ENCODE measurements around the gene GSTO1.
A peak's percentile ranks its signal among the peaks of the same experiment; 100 is the strongest.

The GSTO1 gene

DNA sequence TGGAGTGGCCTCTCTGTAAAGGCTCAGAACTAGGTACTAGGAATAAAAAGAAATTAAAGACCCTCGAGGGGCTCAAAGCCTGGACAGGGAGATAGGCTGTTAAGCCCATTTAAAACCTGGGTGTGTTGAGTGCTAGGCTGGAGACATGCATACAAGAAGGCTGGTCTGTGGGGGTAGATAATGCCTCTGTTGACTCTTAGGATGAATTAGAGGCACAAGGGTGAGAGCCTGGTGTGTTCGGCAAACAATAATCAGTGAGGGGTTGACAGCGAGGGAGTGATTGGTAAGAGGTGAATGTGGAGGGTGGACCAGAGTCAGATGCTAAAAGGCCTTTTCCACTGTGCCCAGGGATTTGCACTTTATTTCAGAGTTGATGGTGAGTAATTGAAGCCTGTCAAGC, 27.0 kb downstream of the GSTO1 start:
- in situ Hi-C loops (cut with HindIII; ENCODE audit: low sequenced_read_pairs) = no loop called here
- no peak overlapping the region for H3K4me3 ChIP-seq (ENCODE audit: low read depth, low read length)
- DNase-seq (ENCODE audit: low read depth, low spot score) = no peak
- TF ChIP-seq, protein P1, sequence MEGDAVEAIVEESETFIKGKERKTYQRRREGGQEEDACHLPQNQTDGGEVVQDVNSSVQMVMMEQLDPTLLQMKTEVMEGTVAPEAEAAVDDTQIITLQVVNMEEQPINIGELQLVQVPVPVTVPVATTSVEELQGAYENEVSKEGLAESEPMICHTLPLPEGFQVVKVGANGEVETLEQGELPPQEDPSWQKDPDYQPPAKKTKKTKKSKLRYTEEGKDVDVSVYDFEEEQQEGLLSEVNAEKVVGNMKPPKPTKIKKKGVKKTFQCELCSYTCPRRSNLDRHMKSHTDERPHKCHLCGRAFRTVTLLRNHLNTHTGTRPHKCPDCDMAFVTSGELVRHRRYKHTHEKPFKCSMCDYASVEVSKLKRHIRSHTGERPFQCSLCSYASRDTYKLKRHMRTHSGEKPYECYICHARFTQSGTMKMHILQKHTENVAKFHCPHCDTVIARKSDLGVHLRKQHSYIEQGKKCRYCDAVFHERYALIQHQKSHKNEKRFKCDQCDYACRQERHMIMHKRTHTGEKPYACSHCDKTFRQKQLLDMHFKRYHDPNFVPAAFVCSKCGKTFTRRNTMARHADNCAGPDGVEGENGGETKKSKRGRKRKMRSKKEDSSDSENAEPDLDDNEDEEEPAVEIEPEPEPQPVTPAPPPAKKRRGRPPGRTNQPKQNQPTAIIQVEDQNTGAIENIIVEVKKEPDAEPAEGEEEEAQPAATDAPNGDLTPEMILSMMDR (IDR thresholded peaks at IDR 0.05; ENCODE audit: low read depth, low read length) = no peak

DNA sequence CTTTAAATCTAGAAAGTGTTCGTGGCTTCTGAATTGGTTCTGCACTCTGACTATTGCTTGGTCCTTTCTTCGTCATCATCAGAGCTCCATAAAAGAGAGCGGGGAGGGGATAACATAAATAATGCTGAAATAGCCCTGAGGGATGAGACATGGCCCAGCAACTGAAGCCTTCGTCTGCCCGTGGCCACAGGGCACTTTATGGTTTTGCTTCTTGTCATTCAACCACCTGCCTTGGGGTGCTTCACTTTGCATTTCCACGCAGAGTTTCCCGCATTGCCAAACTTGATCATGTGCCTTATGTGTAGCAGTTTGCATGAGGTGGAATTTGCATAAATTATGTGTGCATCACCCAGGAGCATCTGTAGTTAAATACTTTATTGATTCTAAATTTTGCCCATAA, 30.2 kb downstream of the GSTO1 start:
- TF ChIP-seq, protein P1 (IDR thresholded peaks at IDR 0.05; ENCODE audit: low read depth, low read length) = no peak
- DNase-seq (ENCODE audit: low read depth, low spot score) = no peak
- in situ Hi-C loops (cut with HindIII; ENCODE audit: low sequenced_read_pairs) = no loop called here
- no peak overlapping the region for H3K4me3 ChIP-seq (ENCODE audit: low read depth, low read length)

DNA sequence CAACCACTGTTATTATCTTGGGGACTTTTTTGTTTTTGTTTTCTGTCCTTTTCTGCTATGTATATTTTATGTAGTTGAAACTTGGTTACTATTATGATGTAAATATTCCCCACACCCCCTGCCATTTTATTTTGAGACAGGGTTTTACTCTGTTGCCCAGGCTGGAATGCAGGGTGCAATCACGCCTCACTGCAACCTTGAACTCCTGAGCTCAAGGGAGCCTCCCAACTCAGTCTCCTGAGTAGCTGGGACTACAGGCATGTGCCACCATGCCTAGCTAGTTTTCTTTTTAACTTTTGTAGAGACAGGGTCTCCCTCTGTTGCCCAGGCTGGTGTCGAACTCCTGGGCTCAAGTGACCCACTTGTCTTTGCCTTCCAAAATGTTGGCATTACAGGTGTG, 32.2 kb downstream of the GSTO1 start:
- H3K4me3 ChIP-seq (ENCODE audit: low read depth, low read length) = no peak overlapping the region
- DNase-seq (ENCODE audit: low read depth, low spot score) = no peak
- TF ChIP-seq, protein P1 (IDR thresholded peaks at IDR 0.05; ENCODE audit: low read depth, low read length) = no peak
- in situ Hi-C loops (cut with HindIII; ENCODE audit: low sequenced_read_pairs) = no loop called here

DNA sequence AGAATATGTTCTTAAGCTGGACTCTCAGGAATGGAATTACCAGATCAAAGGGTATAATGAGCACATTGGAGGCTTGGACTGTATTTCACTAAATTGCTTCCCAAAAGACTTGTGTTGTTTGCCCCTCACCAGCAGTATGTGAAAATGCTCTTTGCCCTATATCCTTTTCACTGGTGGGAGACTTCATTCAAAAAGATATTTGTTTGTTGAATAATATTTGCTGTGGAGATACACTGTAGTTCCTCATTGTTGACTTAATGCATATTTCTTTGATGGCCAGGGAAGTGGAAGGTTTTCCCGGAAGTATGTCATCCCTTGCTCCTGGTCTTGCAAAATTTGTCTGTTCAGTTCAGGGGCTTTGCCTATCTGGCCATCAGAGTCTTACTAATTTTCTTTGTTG, 33.7 kb downstream of the GSTO1 start:
- H3K4me3 ChIP-seq (ENCODE audit: low read depth, low read length) = no peak overlapping the region
- in situ Hi-C loops (cut with HindIII; ENCODE audit: low sequenced_read_pairs) = no loop called here
- no peak for DNase-seq (ENCODE audit: low read depth, low spot score)
- TF ChIP-seq, protein P1 (IDR thresholded peaks at IDR 0.05; ENCODE audit: low read depth, low read length) = no peak

DNA sequence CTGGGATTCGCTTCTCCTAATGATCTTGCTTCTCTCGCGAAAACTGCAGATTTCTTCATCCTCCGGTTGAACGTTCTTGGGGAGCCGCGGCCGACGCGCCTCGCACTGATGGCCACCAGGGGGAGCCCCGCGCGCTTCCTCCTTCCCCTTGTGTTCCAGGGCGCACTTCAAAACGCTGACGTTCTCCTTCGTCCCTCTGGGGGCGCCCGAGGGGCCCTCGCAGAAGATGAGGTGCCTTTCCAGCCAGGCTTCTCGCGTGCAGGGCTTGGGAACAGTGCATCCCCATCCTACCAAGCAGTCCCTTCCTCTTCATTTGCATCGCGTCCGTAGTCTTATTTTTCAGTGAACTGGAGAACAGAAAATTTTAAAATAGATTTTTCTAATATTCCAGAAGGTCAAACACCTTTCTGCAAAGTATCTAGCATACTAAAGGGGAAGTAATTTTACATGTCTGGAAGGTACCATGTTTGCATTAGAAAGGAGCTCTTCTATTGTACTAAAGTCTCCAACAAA, 36.8 kb downstream of the GSTO1 start:
- DNase-seq (ENCODE audit: low read depth, low spot score) = peak; percentile 84
- no peak overlapping the region for H3K4me3 ChIP-seq (ENCODE audit: low read depth, low read length)
- in situ Hi-C loops (cut with HindIII; ENCODE audit: low sequenced_read_pairs) = no loop called here
- TF ChIP-seq, protein P1 (IDR thresholded peaks at IDR 0.05; ENCODE audit: low read depth, low read length) = peak; percentile 100

DNA sequence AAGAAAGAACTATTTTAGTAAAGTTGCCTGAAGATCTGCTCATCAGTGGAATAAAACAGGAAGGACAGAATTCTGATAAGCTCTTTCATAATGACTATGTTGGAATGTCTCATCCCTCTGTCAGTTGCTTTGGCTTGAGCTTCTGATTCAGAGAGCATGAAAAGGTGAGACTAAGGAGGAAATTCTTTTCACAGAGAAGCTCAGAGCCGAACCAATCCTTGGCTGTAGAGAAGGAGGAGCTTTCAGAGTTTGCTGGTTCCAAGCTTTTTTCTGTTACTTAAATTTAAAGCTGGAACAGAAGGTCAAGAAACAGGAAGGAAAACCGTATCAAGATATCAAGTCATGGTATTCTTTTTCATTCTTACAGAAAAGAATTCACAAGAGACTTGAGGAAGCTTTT, 38.3 kb downstream of the GSTO1 start:
- no peak overlapping the region for H3K4me3 ChIP-seq (ENCODE audit: low read depth, low read length)
- TF ChIP-seq, protein P1 (IDR thresholded peaks at IDR 0.05; ENCODE audit: low read depth, low read length) = no peak
- in situ Hi-C loops (cut with HindIII; ENCODE audit: low sequenced_read_pairs) = no loop called here
- DNase-seq (ENCODE audit: low read depth, low spot score) = peak; percentile 57

All from astrocyte of the spinal cord (primary cell).